CD4-positive, alpha-beta T cell (primary cell): ENCODE results near the gene STPG2. TPM values are rescaled to one million over a fixed set of nuclear protein-coding genes. Genes with fewer than 3 reads are reported as not detected.

Source experiments
- ATAC-seq: fragments of 200-7000 bp; cut with Tn5 transposase; one replicate; pipeline ENCODE4 v1.10.0; 2022; ENCODE audit warnings: mild to moderate bottlenecking; ENCODE audit not compliant: poor library complexity
- CTCF ChIA-PET: fragments of 350-600 bp; sonication (Branson Sonifier 250); formaldehyde crosslinking; loops from one replicate; lab custom pipeline; 2021; ENCODE audit warnings: antibody characterized with exemption, inconsistent platforms; lab: Charles Lee
- POLR2A ChIA-PET: fragments of 350-600 bp; sonication (Branson Sonifier 250); formaldehyde crosslinking; loops from one replicate; lab custom pipeline; 2021; ENCODE audit warnings: antibody characterized with exemption, inconsistent platforms; lab: Charles Lee
- DNase-seq, 14 experiments: peaks; one replicate each; pipeline ENCODE4 v3.0.0-alpha.2; 2013 to 2020; ENCODE audit warnings: mixed read lengths in 2 of 14
- H3K27ac ChIP-seq, 2 donors: one replicate each; pipeline versions ENCODE4 v1.5.1 to v1.7.0; 2013; ENCODE audit warnings: low read length in 2 of 2, low read depth in 1 of 2, mild to moderate bottlenecking in 1 of 2
- H3K27me3 ChIP-seq, 2 experiments: 1 replicate in 1 of 2; 2 replicates in 1 of 2; pipeline versions ENCODE4 v1.6.1 to v1.7.0; 2013; ENCODE audit warnings: low read length in 2 of 2, control low read depth in 1 of 2, mild to moderate bottlenecking in 1 of 2, moderate library complexity in 1 of 2; ENCODE audit not compliant: insufficient read depth in 2 of 2, control insufficient read depth in 1 of 2
- H3K36me3 ChIP-seq: one replicate; pipeline ENCODE4 v1.6.1; 2013; ENCODE audit warnings: low read length, control low read depth; ENCODE audit not compliant: insufficient read depth
- H3K4me1 ChIP-seq: one replicate; pipeline ENCODE4 v1.6.1; 2013; ENCODE audit warnings: low read length, control low read depth; ENCODE audit not compliant: insufficient read depth
- H3K4me3 ChIP-seq: one replicate; pipeline ENCODE4 v1.5.1; 2013; ENCODE audit warnings: mild to moderate bottlenecking, low read length, moderate library complexity
- H3K9me3 ChIP-seq, 2 experiments: 1 replicate in 1 of 2; 2 replicates in 1 of 2; pipeline versions ENCODE4 v1.6.1 to v1.7.0; 2013; ENCODE audit warnings: low read length in 2 of 2, mild to moderate bottlenecking in 2 of 2, control low read depth in 1 of 2, moderate library complexity in 1 of 2; ENCODE audit not compliant: control insufficient read depth in 1 of 2, insufficient read depth in 1 of 2
- H3K27ac Mint-ChIP-seq: one replicate; pipeline ENCODE4 v1.8.0; 2020; ENCODE audit warnings: mixed read lengths
- H3K27me3 Mint-ChIP-seq: one replicate; pipeline ENCODE4 v1.8.0; 2021; ENCODE audit warnings: mixed read lengths
- H3K36me3 Mint-ChIP-seq: one replicate; pipeline ENCODE4 v1.8.0; 2021; ENCODE audit warnings: low read depth, mixed read lengths
- H3K4me1 Mint-ChIP-seq: one replicate; pipeline ENCODE4 v1.8.0; 2021; ENCODE audit warnings: low read depth, mixed read lengths
- H3K4me3 Mint-ChIP-seq: one replicate; pipeline ENCODE4 v1.8.0; 2020; ENCODE audit warnings: mild to moderate bottlenecking, mixed read lengths
- H3K9me3 Mint-ChIP-seq: one replicate; pipeline ENCODE4 v1.8.0; 2020; ENCODE audit warnings: mixed read lengths
- CTCF ChIP-seq: fragments of 200-600 bp; IDR thresholded peaks from one replicate; pipeline ENCODE4 v1.8.0; 2022; ENCODE audit warnings: antibody characterized with exemption, mild to moderate bottlenecking
- intact Hi-C, 2 experiments: fragments of 100-400 bp; cut with DNase I in 1 of 2; cut with micrococcal nuclease in 1 of 2; formaldehyde crosslinking; loops; one replicate each; pipeline versions ENCODE4 v1.15.1 to v1.9.0; 2023 to 2025; cut with DNase I, micrococcal nuclease
- total RNA-seq, 174 experiments: library from RNA in 2 of 174; stranded (reverse) in 2 of 174; gene quantifications; one replicate each; pipeline ENCODE4 v1.2.3 and lab custom pipeline; 2021 to 2026

STPG2 gene
- total RNA-seq, 2 experiments from 2014 or later: 0.22 to 0.28 TPM

- CTCF ChIA-PET: no interaction called here
- no peaks in the 10 kb centered on the region for H3K27me3 Mint-ChIP-seq
- Histone ChIP-seq H3K4me1 (no peaks in the 10 kb centered on the region), H3K27ac (no peak overlapping the region), H3K27me3 (no peaks in the 10 kb centered on the region), H3K4me3 (no peak overlapping the region), H3K9me3 (peaks cover 0 to 4% of the 10 kb centered on the region in 2 experiments), H3K36me3 (no peaks in the 10 kb centered on the region)
- ATAC-seq: no peak
- no peaks in the 10 kb centered on the region for H3K36me3 Mint-ChIP-seq
- H3K4me1 Mint-ChIP-seq: no peaks in the 10 kb centered on the region
- intact Hi-C loops: no loop called here
- DNase-seq: no peak
- no peaks in the 10 kb centered on the region for H3K9me3 Mint-ChIP-seq
- POLR2A ChIA-PET: no interaction called here
- H3K4me3 Mint-ChIP-seq: no peak overlapping the region
- no peak overlapping the region for H3K27ac Mint-ChIP-seq
- no peak for TF ChIP-seq CTCF
Observed at GRCh38 chr4:97770222-97770621, 373.1 kb downstream of the STPG2 start.

- no peak for ATAC-seq
- H3K4me1 Mint-ChIP-seq: no peaks in the 10 kb centered on the region
- CTCF ChIA-PET: no interaction called here
- no peaks in the 10 kb centered on the region for H3K36me3 Mint-ChIP-seq
- H3K27me3 Mint-ChIP-seq: no peaks in the 10 kb centered on the region
- no peak overlapping the region for H3K27ac Mint-ChIP-seq
- H3K27ac ChIP-seq: no peak overlapping the region
- no peak for TF ChIP-seq CTCF
- no peak for DNase-seq
- no peaks in the 10 kb centered on the region for H3K9me3 ChIP-seq
- H3K9me3 Mint-ChIP-seq: peaks cover 2% of the 10 kb centered on the region
- intact Hi-C loops: no loop called here
- no peaks in the 10 kb centered on the region for H3K27me3 ChIP-seq
- POLR2A ChIA-PET: no interaction called here
- H3K4me3 Mint-ChIP-seq: no peak overlapping the region
- no peaks in the 10 kb centered on the region for H3K36me3 ChIP-seq
- H3K4me3 ChIP-seq: no peak overlapping the region
- H3K4me1 ChIP-seq: no peaks in the 10 kb centered on the region
Observed at GRCh38 chr4:97762115-97762512, 381.2 kb downstream of the STPG2 start.

- ChIA-PET CTCF (no interaction called here), POLR2A (no interaction called here)
- Histone ChIP-seq H3K27ac (no peak overlapping the region), H3K9me3 (no peaks in the 10 kb centered on the region), H3K4me1 (no peaks in the 10 kb centered on the region), H3K27me3 (no peaks in the 10 kb centered on the region), H3K4me3 (no peak overlapping the region), H3K36me3 (no peaks in the 10 kb centered on the region)
- intact Hi-C loops: no loop called here
- Mint-ChIP-seq H3K4me3 (no peak overlapping the region), H3K9me3 (peaks cover 2% of the 10 kb centered on the region), H3K27me3 (no peaks in the 10 kb centered on the region), H3K4me1 (no peaks in the 10 kb centered on the region), H3K36me3 (no peaks in the 10 kb centered on the region), H3K27ac (no peak overlapping the region)
- ATAC-seq (no peak), DNase-seq (no peak)
- TF ChIP-seq CTCF: no peak
Observed at GRCh38 chr4:97761445-97762114, 381.7 kb downstream of the STPG2 start.
